Measurements from ENCODE around the gene NTN1.

Gene NTN1

GRCh38 chr17:9175700-9176467, 154.6 kb downstream of the NTN1 start:
- no peak for TF ChIP-seq SPI1 (IDR thresholded peaks at IDR 0.05; ENCODE audit: low read depth, low read length)
- TF ChIP-seq POLR2A (IDR thresholded peaks at IDR 0.05; ENCODE audit: low read depth, low read length), result no peak
- TF ChIP-seq TAF1 (IDR thresholded peaks at IDR 0.05; ENCODE audit: low read depth, low read length), result no peak
- no peak for TF ChIP-seq POU2F2 (IDR thresholded peaks at IDR 0.05; ENCODE audit: low read depth, low read length)
- no peak for TF ChIP-seq PAX5 (IDR thresholded peaks at IDR 0.05; ENCODE audit: insufficient read depth, low read length, severe bottlenecking)
- TF ChIP-seq POLR2AphosphoS5 (IDR thresholded peaks at IDR 0.05; ENCODE audit: low read depth, low read length), result no peak
- DNase-seq (ENCODE audit: insufficient read length, low spot score) (no peak), FAIRE-seq (no peak)

- DNase-seq (ENCODE audit: insufficient read length, low spot score), result no peak
- FAIRE-seq, result no peak
- TF ChIP-seq POU2F2 (IDR thresholded peaks at IDR 0.05; ENCODE audit: low read depth, low read length), result no peak
- TF ChIP-seq POLR2A (IDR thresholded peaks at IDR 0.05; ENCODE audit: low read depth, low read length), result no peak
Observed at GRCh38 chr17:9177212-9177611, 155.9 kb downstream of the NTN1 start.

GRCh38 chr17:9178319-9178718, 157.0 kb downstream of the NTN1 start:
- no peak for TF ChIP-seq POLR2A (IDR thresholded peaks at IDR 0.05; ENCODE audit: low read depth, low read length)
- TF ChIP-seq POLR2AphosphoS5 (IDR thresholded peaks at IDR 0.05; ENCODE audit: low read depth, low read length), result no peak
- no peak for TF ChIP-seq PAX5 (IDR thresholded peaks at IDR 0.05; ENCODE audit: insufficient read depth, low read length, severe bottlenecking)
- no peak for TF ChIP-seq TAF1 (IDR thresholded peaks at IDR 0.05; ENCODE audit: low read depth, low read length)
- TF ChIP-seq SPI1 (IDR thresholded peaks at IDR 0.05; ENCODE audit: low read depth, low read length), result no peak
- TF ChIP-seq POU2F2 (IDR thresholded peaks at IDR 0.05; ENCODE audit: low read depth, low read length), result no peak
- no peak for FAIRE-seq
- no peak for DNase-seq (ENCODE audit: insufficient read length, low spot score)

GRCh38 chr17:9179602-9180001, 158.3 kb downstream of the NTN1 start:
- FAIRE-seq (no peak), DNase-seq (ENCODE audit: insufficient read length, low spot score) (no peak)
- TF ChIP-seq PAX5 (IDR thresholded peaks at IDR 0.05; ENCODE audit: insufficient read depth, low read length, severe bottlenecking) (no peak), TAF1 (IDR thresholded peaks at IDR 0.05; ENCODE audit: low read depth, low read length) (no peak), POLR2A (IDR thresholded peaks at IDR 0.05; ENCODE audit: low read depth, low read length) (no peak), POU2F2 (IDR thresholded peaks at IDR 0.05; ENCODE audit: low read depth, low read length) (no peak), SPI1 (IDR thresholded peaks at IDR 0.05; ENCODE audit: low read depth, low read length) (no peak), POLR2AphosphoS5 (IDR thresholded peaks at IDR 0.05; ENCODE audit: low read depth, low read length) (no peak)

- FAIRE-seq, result no peak
- DNase-seq (ENCODE audit: insufficient read length, low spot score), result no peak
- no peak for TF ChIP-seq POLR2AphosphoS5 (IDR thresholded peaks at IDR 0.05; ENCODE audit: low read depth, low read length)
- TF ChIP-seq SPI1 (IDR thresholded peaks at IDR 0.05; ENCODE audit: low read depth, low read length), result 0 out of 2 replicates have a peak, but pooled peaks have one; percentile 9
- TF ChIP-seq POU2F2 (IDR thresholded peaks at IDR 0.05; ENCODE audit: low read depth, low read length), result no peak
- no peak for TF ChIP-seq TAF1 (IDR thresholded peaks at IDR 0.05; ENCODE audit: low read depth, low read length)
Observed at GRCh38 chr17:9181640-9182039, 160.3 kb downstream of the NTN1 start.

- TF ChIP-seq TAF1 (IDR thresholded peaks at IDR 0.05; ENCODE audit: low read depth, low read length), result no peak
- no peak for TF ChIP-seq POLR2AphosphoS5 (IDR thresholded peaks at IDR 0.05; ENCODE audit: low read depth, low read length)
- TF ChIP-seq PAX5 (IDR thresholded peaks at IDR 0.05; ENCODE audit: insufficient read depth, low read length, severe bottlenecking), result no peak
- no peak for TF ChIP-seq POU2F2 (IDR thresholded peaks at IDR 0.05; ENCODE audit: low read depth, low read length)
- no peak for TF ChIP-seq SPI1 (IDR thresholded peaks at IDR 0.05; ENCODE audit: low read depth, low read length)
- no peak for TF ChIP-seq POLR2A (IDR thresholded peaks at IDR 0.05; ENCODE audit: low read depth, low read length)
- FAIRE-seq (no peak), DNase-seq (ENCODE audit: insufficient read length, low spot score) (no peak)
Observed at GRCh38 chr17:9183306-9183705, 162.0 kb downstream of the NTN1 start.

- TF ChIP-seq POU2F2 (IDR thresholded peaks at IDR 0.05; ENCODE audit: low read depth, low read length), result no peak
- no peak for TF ChIP-seq SPI1 (IDR thresholded peaks at IDR 0.05; ENCODE audit: low read depth, low read length)
- no peak for TF ChIP-seq TAF1 (IDR thresholded peaks at IDR 0.05; ENCODE audit: low read depth, low read length)
- FAIRE-seq, result no peak
Observed at GRCh38 chr17:9185142-9185541, 163.8 kb downstream of the NTN1 start.

GRCh38 chr17:9185688-9186284, 164.5 kb downstream of the NTN1 start:
- DNase-seq (ENCODE audit: insufficient read length, low spot score) (no peak), FAIRE-seq (no peak)
- TF ChIP-seq PAX5 (IDR thresholded peaks at IDR 0.05; ENCODE audit: insufficient read depth, low read length, severe bottlenecking) (no peak), SPI1 (IDR thresholded peaks at IDR 0.05; ENCODE audit: low read depth, low read length) (no peak), POLR2AphosphoS5 (IDR thresholded peaks at IDR 0.05; ENCODE audit: low read depth, low read length) (no peak), TAF1 (IDR thresholded peaks at IDR 0.05; ENCODE audit: low read depth, low read length) (no peak), POLR2A (IDR thresholded peaks at IDR 0.05; ENCODE audit: low read depth, low read length) (no peak), POU2F2 (IDR thresholded peaks at IDR 0.05; ENCODE audit: low read depth, low read length) (no peak)

More at GRCh38 chr17:9185142-9185541, 163.8 kb downstream of the NTN1 start:
- DNase-seq (ENCODE audit: insufficient read length, low spot score), result no peak

- TF ChIP-seq POLR2AphosphoS5 (IDR thresholded peaks at IDR 0.05; ENCODE audit: low read depth, low read length) (no peak), TAF1 (IDR thresholded peaks at IDR 0.05; ENCODE audit: low read depth, low read length) (no peak)
- DNase-seq (ENCODE audit: insufficient read length, low spot score), result no peak
- FAIRE-seq, result no peak
Observed at GRCh38 chr17:9187828-9188227, 166.5 kb downstream of the NTN1 start.

GRCh38 chr17:9188367-9188766, 167.1 kb downstream of the NTN1 start:
- FAIRE-seq, result no peak
- no peak for TF ChIP-seq POLR2A (IDR thresholded peaks at IDR 0.05; ENCODE audit: low read depth, low read length)
- no peak for TF ChIP-seq SPI1 (IDR thresholded peaks at IDR 0.05; ENCODE audit: low read depth, low read length)
- no peak for TF ChIP-seq POLR2AphosphoS5 (IDR thresholded peaks at IDR 0.05; ENCODE audit: low read depth, low read length)
- TF ChIP-seq POU2F2 (IDR thresholded peaks at IDR 0.05; ENCODE audit: low read depth, low read length), result no peak
- TF ChIP-seq PAX5 (IDR thresholded peaks at IDR 0.05; ENCODE audit: insufficient read depth, low read length, severe bottlenecking), result no peak
- TF ChIP-seq TAF1 (IDR thresholded peaks at IDR 0.05; ENCODE audit: low read depth, low read length), result no peak
- no peak for DNase-seq (ENCODE audit: insufficient read length, low spot score)
